ENCODE data around the gene MMEL1.
"Not testable (repeated sequence)": the region's sequence is repeated elsewhere in the genome, so short reads cannot be mapped to it uniquely, and the experiment has no call there.

MMEL1 gene

GRCh38 chr1:2573250-2573920 lies 59.4 kb downstream of the MMEL1 start:
- DNase-seq (ENCODE audit: low read depth): no peak

- DNase-seq (ENCODE audit: low read depth): no peak
Measured at GRCh38 chr1:2571348-2571747, 61.5 kb downstream of the MMEL1 start.

GRCh38 chr1:2570332-2570731 lies 62.5 kb downstream of the MMEL1 start:
- DNase-seq (ENCODE audit: low read depth): no peak

- not testable (repeated sequence) for DNase-seq (ENCODE audit: low read depth)
Measured at GRCh38 chr1:2569703-2570102, 63.1 kb downstream of the MMEL1 start.

- no peak for DNase-seq (ENCODE audit: low read depth)
Measured at GRCh38 chr1:2569060-2569459, 63.8 kb downstream of the MMEL1 start.

- DNase-seq (ENCODE audit: low read depth): not testable (repeated sequence)
Measured at GRCh38 chr1:2568187-2568816, 64.5 kb downstream of the MMEL1 start.

- no peak for DNase-seq (ENCODE audit: low read depth)
Measured at GRCh38 chr1:2567083-2567679, 65.6 kb downstream of the MMEL1 start.

- DNase-seq (ENCODE audit: low read depth): no peak
Measured at GRCh38 chr1:2566101-2567045, 66.4 kb downstream of the MMEL1 start.

- no peak for DNase-seq (ENCODE audit: low read depth)
Measured at GRCh38 chr1:2564815-2565374, 67.9 kb downstream of the MMEL1 start.

GRCh38 chr1:2564006-2564814 lies 68.6 kb downstream of the MMEL1 start:
- DNase-seq (ENCODE audit: low read depth): no peak

- no peak for DNase-seq (ENCODE audit: low read depth)
Measured at GRCh38 chr1:2563205-2563604, 69.6 kb downstream of the MMEL1 start.

GRCh38 chr1:2561898-2562895 lies 70.6 kb downstream of the MMEL1 start:
- DNase-seq (ENCODE audit: low read depth): no peak

- DNase-seq (ENCODE audit: low read depth): no peak
Measured at GRCh38 chr1:2561446-2561845, 71.4 kb downstream of the MMEL1 start.

GRCh38 chr1:2560299-2561073 lies 72.3 kb downstream of the MMEL1 start:
- no peak for DNase-seq (ENCODE audit: low read depth)

- no peak for DNase-seq (ENCODE audit: low read depth)
Measured at GRCh38 chr1:2559509-2560298, 73.1 kb downstream of the MMEL1 start.

- DNase-seq (ENCODE audit: low read depth): no peak
Measured at GRCh38 chr1:2558861-2559260, 74.0 kb downstream of the MMEL1 start.

- DNase-seq (ENCODE audit: low read depth): no peak
Measured at GRCh38 chr1:2558420-2558819, 74.4 kb downstream of the MMEL1 start.

Data from HS-27A (cell line).